Skin of body (tissue), 2 donors: ENCODE data around the gene CC2D2A. TPM values are rescaled to one million over a fixed set of nuclear protein-coding genes. Genes with fewer than 3 reads are reported as not detected.
"Not testable (repeated sequence)": the region's sequence is repeated elsewhere in the genome, so short reads cannot be mapped to it uniquely, and the experiment has no call there.

Source experiments
- DNase-seq: peaks from one replicate; lab custom pipeline; 2025; lab: John Stamatoyannopoulos, UW
- total RNA-seq: library from RNA; depleted of rRNA; stranded (reverse); fragments of >200 nt; gene quantifications from one replicate; pipeline ENCODE4 v1.2.3, GENCODE V29; 2014

CC2D2A gene
- total RNA-seq, 1 donor from 2014 or later = 13.2 TPM

- no peak for DNase-seq
Observed at GRCh38 chr4:15513545-15513944, 43.9 kb downstream of the CC2D2A start.

GRCh38 chr4:15515106-15515505, 45.4 kb downstream of the CC2D2A start:
- no peak for DNase-seq

- DNase-seq = no peak
Observed at GRCh38 chr4:15516494-15516893, 46.8 kb downstream of the CC2D2A start.

- DNase-seq = not testable (repeated sequence)
Observed at GRCh38 chr4:15517681-15518080, 48.0 kb downstream of the CC2D2A start.

GRCh38 chr4:15521442-15522039, 51.9 kb downstream of the CC2D2A start:
- DNase-seq = no peak

- DNase-seq = no peak
Observed at GRCh38 chr4:15525080-15525479, 55.4 kb downstream of the CC2D2A start.

- no peak for DNase-seq
Observed at GRCh38 chr4:15526924-15527592, 57.4 kb downstream of the CC2D2A start.

- DNase-seq = no peak
Observed at GRCh38 chr4:15531792-15532191, 62.1 kb downstream of the CC2D2A start.

GRCh38 chr4:15533817-15534216, 64.1 kb downstream of the CC2D2A start:
- DNase-seq = no peak

GRCh38 chr4:15535599-15535998, 65.9 kb downstream of the CC2D2A start:
- no peak for DNase-seq

- no peak for DNase-seq
Observed at GRCh38 chr4:15536552-15537499, 67.1 kb downstream of the CC2D2A start.

GRCh38 chr4:15541941-15542340, 72.3 kb downstream of the CC2D2A start:
- DNase-seq = no peak

- no peak for DNase-seq
Observed at GRCh38 chr4:15542760-15543159, 73.1 kb downstream of the CC2D2A start.

GRCh38 chr4:15543537-15544247, 74.0 kb downstream of the CC2D2A start:
- no peak for DNase-seq

GRCh38 chr4:15544248-15544729, 74.6 kb downstream of the CC2D2A start:
- DNase-seq = no peak

GRCh38 chr4:15545371-15545770, 75.7 kb downstream of the CC2D2A start:
- DNase-seq = no peak

- DNase-seq = no peak
Observed at GRCh38 chr4:15547392-15547791, 77.7 kb downstream of the CC2D2A start.

GRCh38 chr4:15550491-15550890, 80.8 kb downstream of the CC2D2A start:
- no peak for DNase-seq

- DNase-seq = no peak
Observed at GRCh38 chr4:15551740-15552446, 82.2 kb downstream of the CC2D2A start.

- no peak for DNase-seq
Observed at GRCh38 chr4:15552557-15553362, 83.1 kb downstream of the CC2D2A start.
